OCI-LY7 (cell line): ENCODE measurements around the gene HNF1A. TPM values are rescaled to one million over a fixed set of nuclear protein-coding genes. Genes with fewer than 3 reads are reported as not detected.

Experiments
- BruUV-seq: library from RNA; stranded (reverse); fragments of 400-500 nt; replicated peaks from 2 replicates; lab custom pipeline; 2021; lab: Mats Ljungman, UMichigan
- CTCF ChIA-PET: fragments of 300-600 bp; sonication (Branson Sonifier 250); formaldehyde crosslinking; loops from one replicate; lab custom pipeline; 2022; ENCODE audit warnings: antibody characterized with exemption; ENCODE audit not compliant: unreplicated experiment; lab: Charles Lee
- POLR2A ChIA-PET: fragments of 300-600 bp; sonication (Branson Sonifier 250); formaldehyde crosslinking; loops from one replicate; lab custom pipeline; 2022; ENCODE audit warnings: antibody characterized with exemption; lab: Charles Lee
- DNase-seq: peaks from one replicate; pipeline ENCODE4 v3.0.0-alpha.2; 2015; ENCODE audit warnings: low spot score
- H2AFZ ChIP-seq: fragments of 200-600 bp; sonication (generic), shearing (Covaris generic); 2 replicates; pipeline ENCODE4 v1.6.1; 2014; ENCODE audit warnings: mild to moderate bottlenecking, antibody characterized with exemption, low read length, moderate library complexity
- H3K27ac ChIP-seq: fragments of 200-600 bp; sonication (generic); 2 replicates; pipeline ENCODE4 v1.5.1; 2014; ENCODE audit warnings: mixed run types, low read depth, mild to moderate bottlenecking, moderate library complexity, low read length, inconsistent platforms; ENCODE audit not compliant: poor library complexity, severe bottlenecking
- H3K36me3 ChIP-seq: fragments of 200-600 bp; sonication (generic); 2 replicates; pipeline ENCODE4 v1.6.1; 2014; ENCODE audit warnings: mild to moderate bottlenecking, antibody characterized with exemption, low read length, moderate library complexity, mixed read lengths; ENCODE audit not compliant: insufficient read depth
- H3K4me1 ChIP-seq: fragments of 200-600 bp; sonication (generic); 2 replicates; pipeline ENCODE4 v1.5.1; 2014; ENCODE audit warnings: mild to moderate bottlenecking, low read length; ENCODE audit not compliant: insufficient read depth, poor library complexity, severe bottlenecking
- H3K4me2 ChIP-seq: fragments of 200-600 bp; sonication (generic); 2 replicates; pipeline ENCODE4 v1.6.1; 2014; ENCODE audit warnings: mild to moderate bottlenecking, low read length
- H3K4me3 ChIP-seq: fragments of 200-600 bp; sonication (generic); 2 replicates; pipeline ENCODE4 v1.5.1; 2014; ENCODE audit warnings: mild to moderate bottlenecking, low read depth, low read length; ENCODE audit not compliant: poor library complexity, severe bottlenecking
- H3K79me2 ChIP-seq: fragments of 200-600 bp; sonication (generic); 2 replicates; pipeline ENCODE4 v1.6.1; 2016; ENCODE audit warnings: low read depth, mild to moderate bottlenecking, low read length, moderate library complexity, mixed read lengths; ENCODE audit not compliant: insufficient read depth
- H3K9me2 ChIP-seq: fragments of 200-600 bp; sonication (generic); 2 replicates; pipeline ENCODE4 v1.6.1; 2016; ENCODE audit warnings: mild to moderate bottlenecking, low read length, mixed read lengths; ENCODE audit not compliant: insufficient read depth
- H3K9me3 ChIP-seq: fragments of 200-600 bp; sonication (generic); 2 replicates; pipeline ENCODE4 v1.6.1; 2014; ENCODE audit warnings: mild to moderate bottlenecking, mixed run types, low read length, mixed read lengths
- H4K20me1 ChIP-seq: fragments of 200-600 bp; sonication (generic); 2 replicates; pipeline ENCODE4 v1.6.1; 2014; ENCODE audit warnings: mild to moderate bottlenecking, antibody characterized with exemption, low read length, moderate library complexity, mixed read lengths; ENCODE audit not compliant: insufficient read depth
- CTCF ChIP-seq: fragments of 200-600 bp; sonication (generic); conservative IDR thresholded peaks from 2 replicates; pipeline ENCODE4 v1.5.1; 2014; ENCODE audit warnings: mild to moderate bottlenecking, antibody characterized with exemption, low read length, moderate library complexity, mixed read lengths
- EZH2phosphoT487 ChIP-seq: fragments of 200-600 bp; sonication (generic); IDR thresholded peaks from 2 replicates; pipeline ENCODE4 v1.6.1; 2018; ENCODE audit warnings: low read depth, borderline replicate concordance, mild to moderate bottlenecking, mixed run types, antibody characterized with exemption, low read length, moderate library complexity, mixed read lengths
- intact Hi-C: fragments of 100-400 bp; cut with micrococcal nuclease; formaldehyde crosslinking; loops from one replicate; pipeline ENCODE4 v1.10.0; 2022; ENCODE audit not compliant: unreplicated experiment
- total RNA-seq, 2 experiments: library from RNA; depleted of rRNA in 1 of 2; stranded (reverse); fragments of >200 nt in 1 of 2; shearing (Covaris generic) in 1 of 2; gene quantifications; 2 replicates each; pipeline ENCODE4 v1.2.3, GENCODE V29; 2014 to 2022

The HNF1A gene
- total RNA-seq, 2 experiments from 2014 or later = not detected

GRCh38 chr12:120964298-120964697 is 14.0 kb upstream of the HNF1A start:
- POLR2A ChIA-PET = interaction anchor here (0.5 to 1.2 kb wide), 2 partner anchors 26 to 73 kb away, joined by 3 to 4 read pairs; no protein-coding TSS in a partner anchor
- intact Hi-C loops = no loop called here
- Histone ChIP-seq H3K4me3 (no peak overlapping the region), H2AFZ (no peak overlapping the region), H3K9me3 (no peaks in the 10 kb centered on the region), H3K36me3 (no peaks in the 10 kb centered on the region), H3K4me1 (no peaks in the 10 kb centered on the region), H3K9me2 (no peaks in the 10 kb centered on the region), H3K27ac (no peak overlapping the region), H4K20me1 (no peaks in the 10 kb centered on the region), H3K79me2 (no peaks in the 10 kb centered on the region), H3K4me2 (no peak overlapping the region)
- CTCF ChIA-PET = interaction anchor here (1.2 kb wide), 1 partner anchor 11 kb away, joined by 3 read pairs; no protein-coding TSS in a partner anchor
- TF ChIP-seq CTCF = no peak
- TF ChIP-seq EZH2phosphoT487 = no peak
- no peak for DNase-seq
- no TSS peak for BruUV-seq

- no peak overlapping the region for H3K27ac ChIP-seq
- H3K4me3 ChIP-seq = no peak overlapping the region
- H2AFZ ChIP-seq = no peak overlapping the region
- intact Hi-C loops = no loop called here
- no peaks in the 10 kb centered on the region for H3K9me2 ChIP-seq
- no peaks in the 10 kb centered on the region for H3K79me2 ChIP-seq
- ChIA-PET CTCF (no interaction called here), POLR2A (interaction anchor here (0.6 to 0.7 kb wide), 2 partner anchors 26 to 52 kb away, joined by 3 to 5 read pairs; no protein-coding TSS in a partner anchor)
- H3K36me3 ChIP-seq = no peaks in the 10 kb centered on the region
- no peaks in the 10 kb centered on the region for H3K4me1 ChIP-seq
- no peaks in the 10 kb centered on the region for H4K20me1 ChIP-seq
- no peak overlapping the region for H3K4me2 ChIP-seq
- no peak for DNase-seq
- TF ChIP-seq EZH2phosphoT487 (no peak), CTCF (no peak)
- H3K9me3 ChIP-seq = no peaks in the 10 kb centered on the region
- BruUV-seq = no TSS peak
These were observed 12.7 kb upstream of the HNF1A start for GRCh38 chr12:120965534-120966091.

- Histone ChIP-seq H3K4me2 (no peak overlapping the region), H3K27ac (no peak overlapping the region), H3K9me3 (no peaks in the 10 kb centered on the region), H3K4me1 (peaks cover 7% of the 10 kb centered on the region), H2AFZ (no peak overlapping the region), H4K20me1 (no peaks in the 10 kb centered on the region), H3K79me2 (no peaks in the 10 kb centered on the region), H3K4me3 (no peak overlapping the region), H3K9me2 (no peaks in the 10 kb centered on the region), H3K36me3 (no peaks in the 10 kb centered on the region)
- ChIA-PET CTCF (no interaction called here), POLR2A (interaction anchor here (0.6 kb wide), 2 partner anchors 23 to 105 kb away, joined by 3 to 8 read pairs; no protein-coding TSS in a partner anchor)
- intact Hi-C loops = loop anchor here (2.0 to 5.0 kb wide), 4 partner anchors 114 to 388 kb away; partner anchors contain the start of gene ACADS
- no TSS peak for BruUV-seq
- TF ChIP-seq EZH2phosphoT487 (no peak), CTCF (no peak)
- DNase-seq = no peak
These were observed 8.0 kb upstream of the HNF1A start for GRCh38 chr12:120970310-120970709.
